Endothelial cell (in vitro differentiated cells): ENCODE results near the gene RHBDL1. TPM values are rescaled to one million over a fixed set of nuclear protein-coding genes. Genes with fewer than 3 reads are reported as not detected.

Source experiments
- DNase-seq: peaks from one replicate; pipeline ENCODE4 v3.0.0; 2021; ENCODE audit warnings: low spot score
- H3K27ac Mint-ChIP-seq: one replicate; pipeline ENCODE4 v1.8.0; 2021; ENCODE audit warnings: mixed read lengths, inconsistent platforms; ENCODE audit not compliant: unreplicated experiment
- H3K27me3 Mint-ChIP-seq: one replicate; pipeline ENCODE4 v1.8.0; 2021; ENCODE audit warnings: mild to moderate bottlenecking, moderate library complexity, mixed read lengths, inconsistent platforms; ENCODE audit not compliant: unreplicated experiment
- H3K36me3 Mint-ChIP-seq: one replicate; pipeline ENCODE4 v1.8.0; 2021; ENCODE audit warnings: mild to moderate bottlenecking, low read depth, mixed read lengths, inconsistent platforms; ENCODE audit not compliant: unreplicated experiment
- H3K4me1 Mint-ChIP-seq: one replicate; pipeline ENCODE4 v1.8.0; 2021; ENCODE audit warnings: mild to moderate bottlenecking, mixed read lengths, inconsistent platforms; ENCODE audit not compliant: unreplicated experiment
- H3K4me3 Mint-ChIP-seq: one replicate; pipeline ENCODE4 v1.8.0; 2021; ENCODE audit warnings: mild to moderate bottlenecking, mixed read lengths, inconsistent platforms; ENCODE audit not compliant: unreplicated experiment
- H3K9me3 Mint-ChIP-seq: one replicate; pipeline ENCODE4 v1.8.0; 2021; ENCODE audit warnings: mixed read lengths, inconsistent platforms; ENCODE audit not compliant: unreplicated experiment
- CTCF ChIP-seq: fragments of 200-600 bp; sonication (generic); IDR thresholded peaks from one replicate; pipeline ENCODE4 v1.5.0; 2021; ENCODE audit warnings: antibody characterized with exemption; ENCODE audit not compliant: unreplicated experiment
- total RNA-seq: library from RNA; stranded (reverse); fragmentation: NEBNext Ultra II Directional; extraction: Animal tissue kit (Norgen Biotek cat#: 25700); gene quantifications from one replicate; pipeline ENCODE4 v1.2.1, GENCODE V29; 2021; ENCODE audit not compliant: unreplicated experiment

Gene RHBDL1
- total RNA-seq, 1 donor from 2014 or later, result 1.6 TPM

GRCh38 chr16:723695-724094, 48.2 kb downstream of the RHBDL1 start:
- Mint-ChIP-seq H3K4me3 (no peak overlapping the region), H3K27ac (no peak overlapping the region), H3K4me1 (no peaks in the 10 kb centered on the region), H3K27me3 (peaks cover 20% of the 10 kb centered on the region), H3K9me3 (no peaks in the 10 kb centered on the region), H3K36me3 (no peaks in the 10 kb centered on the region)
- no peak for TF ChIP-seq CTCF
- no peak for DNase-seq

GRCh38 chr16:724188-725040, 48.9 kb downstream of the RHBDL1 start:
- H3K4me1 Mint-ChIP-seq, result no peaks in the 10 kb centered on the region
- peaks cover 12% of the 10 kb centered on the region for H3K27me3 Mint-ChIP-seq
- TF ChIP-seq CTCF, result no peak
- no peak overlapping the region for H3K4me3 Mint-ChIP-seq
- H3K9me3 Mint-ChIP-seq, result no peaks in the 10 kb centered on the region
- H3K27ac Mint-ChIP-seq, result no peak overlapping the region
- H3K36me3 Mint-ChIP-seq, result no peaks in the 10 kb centered on the region
- no peak for DNase-seq

GRCh38 chr16:725041-725376, 49.5 kb downstream of the RHBDL1 start:
- Mint-ChIP-seq H3K9me3 (no peaks in the 10 kb centered on the region), H3K27me3 (peaks cover 11% of the 10 kb centered on the region), H3K4me1 (no peaks in the 10 kb centered on the region), H3K4me3 (no peak overlapping the region), H3K27ac (no peak overlapping the region), H3K36me3 (no peaks in the 10 kb centered on the region)
- no peak for TF ChIP-seq CTCF
- no peak for DNase-seq

GRCh38 chr16:725463-726187, 50.2 kb downstream of the RHBDL1 start:
- H3K4me1 Mint-ChIP-seq, result no peaks in the 10 kb centered on the region
- H3K36me3 Mint-ChIP-seq, result no peaks in the 10 kb centered on the region
- no peak for DNase-seq
- peaks cover 6% of the 10 kb centered on the region for H3K27me3 Mint-ChIP-seq
- H3K9me3 Mint-ChIP-seq, result no peaks in the 10 kb centered on the region
- no peak overlapping the region for H3K4me3 Mint-ChIP-seq
- H3K27ac Mint-ChIP-seq, result no peak overlapping the region
- no peak for TF ChIP-seq CTCF

GRCh38 chr16:726188-726437, 50.6 kb downstream of the RHBDL1 start:
- H3K4me3 Mint-ChIP-seq, result no peak overlapping the region
- no peaks in the 10 kb centered on the region for H3K9me3 Mint-ChIP-seq
- no peaks in the 10 kb centered on the region for H3K4me1 Mint-ChIP-seq
- no peak for TF ChIP-seq CTCF
- H3K27ac Mint-ChIP-seq, result no peak overlapping the region
- no peak for DNase-seq
- H3K27me3 Mint-ChIP-seq, result peaks cover 6% of the 10 kb centered on the region
- no peaks in the 10 kb centered on the region for H3K36me3 Mint-ChIP-seq
